Spleen (tissue), 7 donors: Measurements from ENCODE around the gene PAPPA.

Experiments used
- POLR2A ChIP-seq, 3 donors: fragments of 450-650 bp; IDR thresholded peaks; one replicate each; pipeline ENCODE4 v1.5.1; 2017; ENCODE audit warnings: antibody characterized with exemption in 3 of 3, mild to moderate bottlenecking in 1 of 3
- TF ChIP-seq, protein P1 (sequence below), 11 experiments: fragments of 200-600 bp in 7 of 11; fragments of 450-650 bp in 4 of 11; sonication (generic) in 4 of 11; IDR thresholded peaks in 8 of 11; conservative IDR thresholded peaks in 3 of 11; 1 replicate in 7 of 11; 2 replicates in 4 of 11; pipeline versions ENCODE4 v1.4.0 to v1.8.0; 2016 to 2021; ENCODE audit warnings: antibody characterized with exemption in 11 of 11, inconsistent platforms in 4 of 11, mild to moderate bottlenecking in 1 of 11
- donor health status: DM: no; HTN: no; CAD: no; lungs with moderate emphysema.
- donor health status: DM: no; HTN: no; CAD: no.
- donor health status: DM: no; HTN: no; CAD: no.

DNA sequence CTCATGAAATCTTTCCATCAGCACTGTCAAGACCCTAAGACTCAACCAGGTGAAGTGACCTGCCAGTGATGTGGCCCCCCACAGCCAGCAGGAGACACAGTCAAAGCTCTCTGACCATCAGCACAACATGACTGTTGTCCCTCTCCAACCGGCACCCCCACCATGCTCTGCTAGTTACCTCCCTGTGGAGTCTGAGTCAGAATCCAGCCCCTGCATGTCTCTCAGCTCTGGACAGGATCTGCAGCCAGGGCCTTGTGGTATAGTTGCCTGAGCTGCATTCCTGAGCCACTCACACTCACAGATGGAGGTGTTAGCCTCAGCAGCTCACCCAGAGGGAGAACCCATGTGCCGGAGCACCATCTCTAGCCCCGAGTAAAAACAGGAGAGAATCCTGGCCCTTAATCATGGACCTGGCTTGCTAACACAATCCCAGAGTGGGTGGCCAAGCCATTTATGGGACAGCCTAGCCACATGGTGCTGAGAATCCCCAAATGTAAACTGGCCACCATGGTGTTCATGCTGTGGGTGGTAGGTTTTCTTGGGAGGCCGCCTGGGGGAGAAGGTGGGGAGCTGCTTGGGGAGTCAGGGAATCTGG, 237.8 kb downstream of the PAPPA start:
- TF ChIP-seq POLR2A (IDR thresholded peaks at IDR 0.05) = no peak
- TF ChIP-seq, protein P1, sequence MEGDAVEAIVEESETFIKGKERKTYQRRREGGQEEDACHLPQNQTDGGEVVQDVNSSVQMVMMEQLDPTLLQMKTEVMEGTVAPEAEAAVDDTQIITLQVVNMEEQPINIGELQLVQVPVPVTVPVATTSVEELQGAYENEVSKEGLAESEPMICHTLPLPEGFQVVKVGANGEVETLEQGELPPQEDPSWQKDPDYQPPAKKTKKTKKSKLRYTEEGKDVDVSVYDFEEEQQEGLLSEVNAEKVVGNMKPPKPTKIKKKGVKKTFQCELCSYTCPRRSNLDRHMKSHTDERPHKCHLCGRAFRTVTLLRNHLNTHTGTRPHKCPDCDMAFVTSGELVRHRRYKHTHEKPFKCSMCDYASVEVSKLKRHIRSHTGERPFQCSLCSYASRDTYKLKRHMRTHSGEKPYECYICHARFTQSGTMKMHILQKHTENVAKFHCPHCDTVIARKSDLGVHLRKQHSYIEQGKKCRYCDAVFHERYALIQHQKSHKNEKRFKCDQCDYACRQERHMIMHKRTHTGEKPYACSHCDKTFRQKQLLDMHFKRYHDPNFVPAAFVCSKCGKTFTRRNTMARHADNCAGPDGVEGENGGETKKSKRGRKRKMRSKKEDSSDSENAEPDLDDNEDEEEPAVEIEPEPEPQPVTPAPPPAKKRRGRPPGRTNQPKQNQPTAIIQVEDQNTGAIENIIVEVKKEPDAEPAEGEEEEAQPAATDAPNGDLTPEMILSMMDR (IDR thresholded peaks at IDR 0.05 in 8 of 11, conservative IDR thresholded peaks at IDR 0.05 in 3 of 11) = no peak
